ENCODE results near the gene ATG3.
"Not testable (repeated sequence)": the region's sequence is repeated elsewhere in the genome, so short reads cannot be mapped to it uniquely, and the experiment has no call there.

ATG3 gene

DNA sequence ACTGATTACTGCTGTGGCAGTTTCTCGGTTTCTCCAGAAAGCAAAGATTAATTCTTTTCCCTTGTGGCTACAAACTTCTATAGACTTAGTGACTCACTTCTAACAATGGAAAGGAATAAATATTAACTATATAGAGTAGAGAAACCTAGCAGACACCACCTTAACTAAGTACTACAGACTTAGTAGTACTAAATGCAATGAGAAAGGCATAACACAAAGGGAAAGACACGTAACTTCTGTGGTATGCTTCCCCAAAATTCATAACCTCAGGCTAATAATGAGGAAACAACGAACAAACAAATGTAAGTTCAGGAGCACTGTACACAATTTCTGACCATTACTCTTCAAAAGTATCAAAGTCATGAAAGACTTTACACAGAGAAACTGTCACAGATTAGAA lies 31.2 kb downstream of the ATG3 start:
- DNase-seq (ENCODE audit: low spot score) = no peak
- in situ Hi-C loops (cut with MboI; ENCODE audit: low sequenced_read_pairs, unreplicated experiment) = no loop called here
- TF ChIP-seq, protein P1, sequence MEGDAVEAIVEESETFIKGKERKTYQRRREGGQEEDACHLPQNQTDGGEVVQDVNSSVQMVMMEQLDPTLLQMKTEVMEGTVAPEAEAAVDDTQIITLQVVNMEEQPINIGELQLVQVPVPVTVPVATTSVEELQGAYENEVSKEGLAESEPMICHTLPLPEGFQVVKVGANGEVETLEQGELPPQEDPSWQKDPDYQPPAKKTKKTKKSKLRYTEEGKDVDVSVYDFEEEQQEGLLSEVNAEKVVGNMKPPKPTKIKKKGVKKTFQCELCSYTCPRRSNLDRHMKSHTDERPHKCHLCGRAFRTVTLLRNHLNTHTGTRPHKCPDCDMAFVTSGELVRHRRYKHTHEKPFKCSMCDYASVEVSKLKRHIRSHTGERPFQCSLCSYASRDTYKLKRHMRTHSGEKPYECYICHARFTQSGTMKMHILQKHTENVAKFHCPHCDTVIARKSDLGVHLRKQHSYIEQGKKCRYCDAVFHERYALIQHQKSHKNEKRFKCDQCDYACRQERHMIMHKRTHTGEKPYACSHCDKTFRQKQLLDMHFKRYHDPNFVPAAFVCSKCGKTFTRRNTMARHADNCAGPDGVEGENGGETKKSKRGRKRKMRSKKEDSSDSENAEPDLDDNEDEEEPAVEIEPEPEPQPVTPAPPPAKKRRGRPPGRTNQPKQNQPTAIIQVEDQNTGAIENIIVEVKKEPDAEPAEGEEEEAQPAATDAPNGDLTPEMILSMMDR (IDR thresholded peaks at IDR 0.05; ENCODE audit: borderline replicate concordance, control extremely low read depth, extremely low read depth, insufficient read depth, missing control alignments) = no peak

GRCh38 chr3:112524127-112524526 lies 37.6 kb downstream of the ATG3 start:
- DNase-seq (ENCODE audit: low spot score) = not testable (repeated sequence)
- in situ Hi-C loops (cut with MboI; ENCODE audit: low sequenced_read_pairs, unreplicated experiment) = loop anchor here (25.0 kb wide), 1 partner anchor 187 kb away; the partner anchor contains the start of gene CD200

DNA sequence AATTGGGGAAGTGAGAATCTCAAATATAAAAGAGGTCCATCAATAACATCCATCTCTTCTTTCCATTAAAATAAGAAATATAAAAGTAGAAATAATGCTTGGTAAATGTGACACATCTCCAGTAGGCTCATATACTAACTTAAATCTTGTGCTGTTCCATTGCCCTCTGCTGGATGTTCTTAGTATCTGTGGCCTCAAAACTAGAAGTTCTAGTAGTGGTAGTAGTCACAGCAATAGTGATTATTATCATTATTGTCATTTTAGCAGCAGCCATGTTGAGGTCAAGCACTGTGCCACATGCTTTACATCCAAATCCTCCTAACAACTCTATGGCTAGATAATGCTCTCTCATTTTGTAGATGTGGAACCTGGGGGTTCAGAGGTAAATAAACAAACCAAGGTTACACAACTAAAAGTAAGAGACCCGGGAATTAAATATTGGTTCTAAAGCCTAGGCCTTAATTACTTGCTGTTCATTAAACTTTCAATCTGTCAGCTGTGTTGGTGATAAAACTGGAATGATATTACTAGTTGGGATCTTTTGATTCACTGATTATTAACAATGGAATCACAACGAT lies 42.2 kb downstream of the ATG3 start:
- TF ChIP-seq, protein P1 (IDR thresholded peaks at IDR 0.05; ENCODE audit: borderline replicate concordance, control extremely low read depth, extremely low read depth, insufficient read depth, missing control alignments) = peak; percentile 59
- in situ Hi-C loops (cut with MboI; ENCODE audit: low sequenced_read_pairs, unreplicated experiment) = loop anchor here (25.0 kb wide), 1 partner anchor 182 kb away; the partner anchor contains the start of gene CD200
- peak; percentile 54 for DNase-seq (ENCODE audit: low spot score)

GRCh38 chr3:112518970-112519369 lies 42.8 kb downstream of the ATG3 start:
- not testable (repeated sequence) for DNase-seq (ENCODE audit: low spot score)
- in situ Hi-C loops (cut with MboI; ENCODE audit: low sequenced_read_pairs, unreplicated experiment) = loop anchor here (25.0 kb wide), 1 partner anchor 182 kb away; the partner anchor contains the start of gene CD200

- TF ChIP-seq, protein P1 (IDR thresholded peaks at IDR 0.05; ENCODE audit: borderline replicate concordance, control extremely low read depth, extremely low read depth, insufficient read depth, missing control alignments) = no peak
- in situ Hi-C loops (cut with MboI; ENCODE audit: low sequenced_read_pairs, unreplicated experiment) = loop anchor here (25.0 kb wide), 1 partner anchor 177 kb away; the partner anchor contains the start of gene CD200
- peak; percentile 37 for DNase-seq (ENCODE audit: low spot score)
These were observed 47.1 kb downstream of the ATG3 start for GRCh38 chr3:112514527-112515128.

- in situ Hi-C loops (cut with MboI; ENCODE audit: low sequenced_read_pairs, unreplicated experiment) = loop anchor here (25.0 kb wide), 1 partner anchor 175 kb away; the partner anchor contains the start of gene CD200
- DNase-seq (ENCODE audit: low spot score) = no peak
- TF ChIP-seq, protein P1 (IDR thresholded peaks at IDR 0.05; ENCODE audit: borderline replicate concordance, control extremely low read depth, extremely low read depth, insufficient read depth, missing control alignments) = no peak
These were observed 49.4 kb downstream of the ATG3 start for GRCh38 chr3:112512320-112512719.

DNA sequence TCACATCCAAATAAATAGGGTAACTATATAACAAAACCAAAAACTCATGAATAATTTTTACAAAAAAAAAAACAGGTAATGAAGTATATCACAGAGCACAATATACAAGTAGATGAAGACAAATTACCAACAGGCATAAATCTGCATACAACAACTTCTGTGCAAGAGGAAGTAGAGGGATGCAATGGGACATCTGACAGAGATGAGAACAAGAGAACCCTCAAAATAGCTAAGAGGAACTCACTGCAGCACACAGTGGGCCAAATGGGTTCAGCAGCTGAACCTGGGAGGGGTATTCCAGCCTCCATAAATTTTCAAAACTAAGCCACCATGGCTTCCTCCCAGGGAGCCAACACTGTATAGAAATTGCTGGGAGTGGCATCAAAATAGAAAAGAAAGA lies 52.9 kb downstream of the ATG3 start:
- DNase-seq (ENCODE audit: low spot score) = no peak
- TF ChIP-seq, protein P1 (IDR thresholded peaks at IDR 0.05; ENCODE audit: borderline replicate concordance, control extremely low read depth, extremely low read depth, insufficient read depth, missing control alignments) = no peak
- in situ Hi-C loops (cut with MboI; ENCODE audit: low sequenced_read_pairs, unreplicated experiment) = loop anchor here (25.0 kb wide), 1 partner anchor 172 kb away; the partner anchor contains the start of gene CD200
